GM19395 (cell line): ENCODE data around the gene TIAM2.

Experiments used
- ATAC-seq: cut with Tn5 transposase; IDR thresholded peaks from one replicate; pipeline ENCODE4 v1.9.1; 2021; ENCODE audit warnings: mild to moderate bottlenecking, moderate library complexity; ENCODE audit not compliant: unreplicated experiment

Gene TIAM2

GRCh38 chr6:155270561-155271091 is 275.5 kb downstream of the TIAM2 start:
- no peak for ATAC-seq

- ATAC-seq = no peak
Observed at GRCh38 chr6:155271145-155271544, 276.0 kb downstream of the TIAM2 start.

- ATAC-seq = no peak
Observed at GRCh38 chr6:155272353-155273232, 277.5 kb downstream of the TIAM2 start.

GRCh38 chr6:155273431-155273830 is 278.3 kb downstream of the TIAM2 start:
- no peak for ATAC-seq

- no peak for ATAC-seq
Observed at GRCh38 chr6:155274106-155274505, 279.0 kb downstream of the TIAM2 start.

- ATAC-seq = no peak
Observed at GRCh38 chr6:155274533-155274932, 279.4 kb downstream of the TIAM2 start.

- no peak for ATAC-seq
Observed at GRCh38 chr6:155275808-155276480, 280.8 kb downstream of the TIAM2 start.

- no peak for ATAC-seq
Observed at GRCh38 chr6:155276638-155277037, 281.5 kb downstream of the TIAM2 start.

- ATAC-seq = no peak
Observed at GRCh38 chr6:155278319-155279049, 283.4 kb downstream of the TIAM2 start.

- ATAC-seq = no peak
Observed at GRCh38 chr6:155284775-155285174, 289.7 kb downstream of the TIAM2 start.

GRCh38 chr6:155287762-155288161 is 292.6 kb downstream of the TIAM2 start:
- ATAC-seq = no peak

GRCh38 chr6:155290491-155290890 is 295.4 kb downstream of the TIAM2 start:
- no peak for ATAC-seq

GRCh38 chr6:155291291-155291690 is 296.2 kb downstream of the TIAM2 start:
- no peak for ATAC-seq

- no peak for ATAC-seq
Observed at GRCh38 chr6:155292711-155293110, 297.6 kb downstream of the TIAM2 start.

- no peak for ATAC-seq
Observed at GRCh38 chr6:155297669-155298068, 302.6 kb downstream of the TIAM2 start.

- ATAC-seq = no peak
Observed at GRCh38 chr6:155301867-155302266, 306.8 kb downstream of the TIAM2 start.

- no peak for ATAC-seq
Observed at GRCh38 chr6:155303361-155303870, 308.3 kb downstream of the TIAM2 start.

GRCh38 chr6:155306958-155307357 is 311.8 kb downstream of the TIAM2 start:
- no peak for ATAC-seq
